Lower leg skin (tissue), 3 donors: Measurements from ENCODE around the gene FLNB.

Source experiments
- CTCF ChIP-seq, 3 donors: fragments of 450-650 bp; IDR thresholded peaks; one replicate each; pipeline ENCODE4 v1.5.1; 2016; ENCODE audit warnings: antibody characterized with exemption in 3 of 3, mild to moderate bottlenecking in 3 of 3, moderate library complexity in 2 of 3
- POLR2A ChIP-seq, 2 donors: fragments of 450-650 bp; IDR thresholded peaks; one replicate each; pipeline ENCODE4 v1.6.1; 2016 to 2017; ENCODE audit warnings: antibody characterized with exemption in 2 of 2, mild to moderate bottlenecking in 1 of 2, moderate library complexity in 1 of 2

GRCh38 chr3:58204720-58205119 is 196.5 kb downstream of the FLNB start:
- TF ChIP-seq CTCF (IDR thresholded peaks at IDR 0.05) (no peak), POLR2A (IDR thresholded peaks at IDR 0.05) (no peak)
